Measurements from ENCODE around the gene HS6ST3.

GRCh38 chr13:96444676-96445075, 354.8 kb downstream of the HS6ST3 start:
- TF ChIP-seq BHLHE40 (IDR thresholded peaks at IDR 0.05; ENCODE audit: borderline replicate concordance) (no peak), TARDBP (IDR thresholded peaks at IDR 0.05) (no peak), HDGF (IDR thresholded peaks at IDR 0.05; ENCODE audit: borderline replicate concordance) (no peak), ELF4 (IDR thresholded peaks at IDR 0.05) (no peak), SP1 (IDR thresholded peaks at IDR 0.05) (no peak), ARNT (IDR thresholded peaks at IDR 0.05) (no peak)

All from HEK293T (cell line).